HCT116 (cell line): ENCODE results near the gene RCE1. TPM values are rescaled to one million over a fixed set of nuclear protein-coding genes. Genes with fewer than 3 reads are reported as not detected.

Experiments
- ATAC-seq: fragments of 200-7000 bp; cut with Tn5 transposase; 2 replicates; pipeline ENCODE4 v1.9.1; 2020; ENCODE audit warnings: mild to moderate bottlenecking, moderate library complexity
- BruUV-seq: library from RNA; stranded (reverse); fragments of 400-500 nt; replicated peaks from 2 replicates; lab custom pipeline; 2021; lab: Mats Ljungman, UMichigan
- CTCF ChIA-PET: fragments of 300-600 bp; sonication (Branson Sonifier 250); formaldehyde crosslinking; loops from one replicate; lab custom pipeline; 2021; ENCODE audit warnings: antibody characterized with exemption; lab: Charles Lee
- POLR2A ChIA-PET: fragments of 300-600, 350-600 bp; sonication (Branson Sonifier 250); formaldehyde crosslinking; loops from one replicate; lab custom pipeline; 2021; ENCODE audit warnings: antibody characterized with exemption; lab: Charles Lee
- RAD21 ChIA-PET, 2 experiments: fragments of 300-600 bp; sonication (Branson Sonifier 250); formaldehyde crosslinking; loops; one replicate each; lab custom pipeline; 2023; ENCODE audit warnings: low total read pairs in 2 of 2; ENCODE audit not compliant: uncharacterized antibody in 2 of 2, unreplicated experiment in 2 of 2, low non-redundant PET in 1 of 2; lab: Charles Lee
- DNase-seq: peaks from one replicate; pipeline ENCODE4 v3.0.0-alpha.2; 2010; ENCODE audit warnings: low read depth, low spot score
- H2AFZ ChIP-seq: fragments of 200-600 bp; shearing (Covaris generic), sonication (generic); 2 replicates; pipeline ENCODE4 v1.6.1; 2017; ENCODE audit warnings: low read depth, mixed run types, mixed read lengths, antibody characterized with exemption, low read length; ENCODE audit not compliant: poor library complexity, severe bottlenecking
- H3K27ac ChIP-seq: 2 replicates; pipeline ENCODE4 v1.5.1; 2012; ENCODE audit warnings: low read depth, low read length
- H3K27me3 ChIP-seq: fragments of 200-600 bp; sonication (generic); 2 replicates; pipeline ENCODE4 v1.6.1; 2016; ENCODE audit warnings: mixed run types, low read length, mixed read lengths; ENCODE audit not compliant: insufficient read depth
- H3K36me3 ChIP-seq, 2 experiments: fragments of 200-500 bp in 1 of 2; fragments of 200-600 bp in 1 of 2; sonication (Bioruptor generic) in 1 of 2; sonication (generic) in 1 of 2; 2 replicates each; pipeline versions ENCODE4 v1.5.1 to v1.6.1; 2014 to 2016; ENCODE audit warnings: low read length in 2 of 2, inconsistent platforms in 1 of 2, mixed read lengths in 1 of 2, mixed run types in 1 of 2; ENCODE audit not compliant: insufficient read depth in 2 of 2, control insufficient read depth in 1 of 2
- H3K4me1 ChIP-seq, 2 experiments: fragments of 200-600 bp in 1 of 2; sonication (generic) in 1 of 2; 2 replicates each; pipeline versions ENCODE4 v1.5.1 to v1.6.1; 2012 to 2017; ENCODE audit warnings: low read length in 2 of 2, inconsistent platforms in 1 of 2, mild to moderate bottlenecking in 1 of 2, mixed read lengths in 1 of 2, mixed run types in 1 of 2, moderate library complexity in 1 of 2; ENCODE audit not compliant: insufficient read depth in 2 of 2, control insufficient read depth in 1 of 2
- H3K4me2 ChIP-seq: fragments of 200-600 bp; sonication (generic); 2 replicates; pipeline ENCODE4 v1.6.1; 2017; ENCODE audit warnings: mixed run types, low read length, mixed read lengths
- H3K4me3 ChIP-seq, 2 experiments: fragments of 200-600 bp in 1 of 2; sonication (generic) in 1 of 2; replicated peaks in 1 of 2; 2 replicates each; pipeline ENCODE4 v1.5.1; 2011 to 2016; ENCODE audit warnings: low read length in 2 of 2, control low read depth in 1 of 2, low read depth in 1 of 2, mild to moderate bottlenecking in 1 of 2, mixed read lengths in 1 of 2, mixed run types in 1 of 2
- H3K79me2 ChIP-seq: fragments of 200-600 bp; sonication (generic); 2 replicates; pipeline ENCODE4 v1.6.1; 2017; ENCODE audit warnings: mild to moderate bottlenecking, mixed run types, low read length, moderate library complexity, mixed read lengths; ENCODE audit not compliant: insufficient read depth
- H3K9ac ChIP-seq: fragments of 200-600 bp; sonication (generic); 2 replicates; pipeline ENCODE4 v1.6.1; 2016; ENCODE audit warnings: low read length, mixed read lengths
- H3K9me2 ChIP-seq: fragments of 200-600 bp; sonication (generic), shearing (Covaris generic); 2 replicates; pipeline ENCODE4 v1.6.1; 2017; ENCODE audit warnings: mixed run types, mild to moderate bottlenecking, moderate library complexity; ENCODE audit not compliant: insufficient read depth
- H3K9me3 ChIP-seq, 2 experiments: fragments of 200-500 bp in 1 of 2; fragments of 200-600 bp in 1 of 2; sonication (Bioruptor generic) in 1 of 2; sonication (generic) in 1 of 2; 2 replicates each; pipeline ENCODE4 v1.6.1; 2014 to 2017; ENCODE audit warnings: low read length in 2 of 2, mixed read lengths in 2 of 2, inconsistent platforms in 1 of 2, low read depth in 1 of 2, mild to moderate bottlenecking in 1 of 2, mixed run types in 1 of 2, moderate library complexity in 1 of 2; ENCODE audit not compliant: control insufficient read depth in 1 of 2, insufficient read depth in 1 of 2
- H4K20me1 ChIP-seq: fragments of 200-600 bp; sonication (generic), shearing (Covaris generic); 2 replicates; pipeline ENCODE4 v1.6.1; 2017; ENCODE audit warnings: mixed run types, mild to moderate bottlenecking, moderate library complexity; ENCODE audit not compliant: insufficient read depth
- CBX3 ChIP-seq: IDR thresholded peaks from 2 replicates; pipeline ENCODE4 v1.6.1; 2012; ENCODE audit warnings: low read depth
- CEBPB ChIP-seq: IDR thresholded peaks from 2 replicates; pipeline ENCODE4 v1.6.1; 2012; ENCODE audit warnings: low read depth
- CTCF ChIP-seq, 3 experiments: fragments of 200-600 bp in 1 of 3; sonication (generic) in 1 of 3; IDR thresholded peaks in 2 of 3; conservative IDR thresholded peaks in 1 of 3; 2 replicates each; pipeline ENCODE4 v1.5.1; 2012 to 2017; ENCODE audit warnings: low read depth in 2 of 3, low read length in 2 of 3, antibody characterized with exemption in 1 of 3, borderline replicate concordance in 1 of 3, control low read depth in 1 of 3, mild to moderate bottlenecking in 1 of 3, mixed read lengths in 1 of 3, mixed run types in 1 of 3, moderate library complexity in 1 of 3; ENCODE audit not compliant: insufficient read depth in 1 of 3
- ELF1 ChIP-seq: IDR thresholded peaks from 2 replicates; pipeline ENCODE4 v1.6.1; 2012; ENCODE audit warnings: low read depth, borderline replicate concordance
- FOSL1 ChIP-seq: IDR thresholded peaks from 2 replicates; pipeline ENCODE4 v1.6.1; 2012; ENCODE audit warnings: low read depth
- JUND ChIP-seq: IDR thresholded peaks from 2 replicates; pipeline ENCODE4 v1.6.1; 2012
- POLR2A ChIP-seq: IDR thresholded peaks from 2 replicates; pipeline ENCODE4 v1.7.0; 2011; ENCODE audit warnings: borderline replicate concordance; ENCODE audit not compliant: insufficient read depth, insufficient read length; ENCODE audit errors: extremely low read depth
- POLR2AphosphoS5 ChIP-seq: IDR thresholded peaks from 2 replicates; pipeline ENCODE4 v1.6.1; 2011; ENCODE audit warnings: mild to moderate bottlenecking, low read depth, low read length, moderate library complexity
- RAD21 ChIP-seq: IDR thresholded peaks from 2 replicates; pipeline ENCODE4 v1.6.1; 2012; ENCODE audit warnings: low read depth, mild to moderate bottlenecking
- REST ChIP-seq: IDR thresholded peaks from 2 replicates; pipeline ENCODE4 v1.6.1; 2012; ENCODE audit warnings: low read depth
- SIN3A ChIP-seq: IDR thresholded peaks from 2 replicates; pipeline ENCODE4 v1.6.1; 2012; ENCODE audit warnings: low read depth
- SP1 ChIP-seq: IDR thresholded peaks from 2 replicates; pipeline ENCODE4 v1.6.1; 2012; ENCODE audit warnings: low read depth
- SRF ChIP-seq: IDR thresholded peaks from 2 replicates; pipeline ENCODE4 v1.6.1; 2012; ENCODE audit warnings: low read depth
- YY1 ChIP-seq: IDR thresholded peaks from 2 replicates; pipeline ENCODE4 v1.6.1; 2011; ENCODE audit warnings: low read length, low read depth, moderate library complexity, mild to moderate bottlenecking; ENCODE audit not compliant: insufficient replicate concordance; ENCODE audit errors: extremely low read depth
- ZFX ChIP-seq: fragments of 450-650 bp; IDR thresholded peaks from 2 replicates; pipeline ENCODE4 v1.6.1; 2017
- ZNF274 ChIP-seq: fragments of 200-500 bp; sonication (Bioruptor generic); IDR thresholded peaks from 2 replicates; pipeline ENCODE4 v1.6.1; 2014; ENCODE audit warnings: mild to moderate bottlenecking, low read depth, low read length, inconsistent platforms
- intact Hi-C: fragments of 100-400 bp; cut with micrococcal nuclease; formaldehyde crosslinking; loops from 2 replicates; pipeline ENCODE4 v1.10.0; 2022
- total RNA-seq: library from RNA; stranded (reverse); gene quantifications from one replicate; pipeline ENCODE4 v1.2.1, GENCODE V29; 2021; ENCODE audit not compliant: unreplicated experiment
- TF ChIP-seq, protein P1 (sequence below): IDR thresholded peaks from 2 replicates; pipeline ENCODE4 v1.6.1; 2012

Gene RCE1
- total RNA-seq, 1 experiment from 2014 or later, result 35.3 TPM

DNA sequence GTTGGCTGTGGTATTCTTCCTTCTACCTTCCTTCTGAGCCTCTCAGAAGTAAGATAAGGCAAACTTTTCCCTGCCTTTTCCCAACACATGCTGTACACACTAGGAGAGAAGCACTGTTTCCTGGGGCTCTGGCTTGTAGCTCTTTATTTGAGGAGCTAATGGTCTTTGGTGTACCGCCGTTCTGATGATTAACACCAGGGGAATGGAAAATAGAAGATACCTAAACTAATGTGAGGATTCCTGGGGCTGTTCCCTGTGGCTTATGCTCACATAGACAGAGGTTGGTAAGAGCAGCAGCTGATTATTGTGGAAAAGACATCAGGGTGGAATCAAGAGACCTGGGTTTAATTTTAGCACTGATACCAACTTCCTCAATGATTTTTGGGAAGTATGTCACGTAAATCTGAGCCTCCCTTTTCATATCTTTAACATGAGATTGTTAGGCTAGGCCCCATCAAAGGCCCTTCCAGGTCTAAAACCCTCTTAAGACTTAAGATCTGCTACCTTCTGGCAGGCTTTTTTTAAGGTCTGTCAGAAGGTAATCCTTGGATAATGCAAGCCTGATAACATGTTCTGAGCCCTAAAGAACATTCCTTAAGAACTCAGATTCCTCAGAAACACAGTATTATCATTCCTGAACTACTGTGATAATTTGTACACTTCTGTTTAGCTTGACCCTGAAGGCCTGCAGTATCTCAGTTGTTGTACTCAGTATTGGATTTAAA is 24.8 kb upstream of the RCE1 start (continued):
- TF ChIP-seq SRF (no peak), CEBPB (no peak), ZNF274 (no peak), ELF1 (no peak), JUND (no peak), REST (no peak), POLR2AphosphoS5 (no peak)

DNA sequence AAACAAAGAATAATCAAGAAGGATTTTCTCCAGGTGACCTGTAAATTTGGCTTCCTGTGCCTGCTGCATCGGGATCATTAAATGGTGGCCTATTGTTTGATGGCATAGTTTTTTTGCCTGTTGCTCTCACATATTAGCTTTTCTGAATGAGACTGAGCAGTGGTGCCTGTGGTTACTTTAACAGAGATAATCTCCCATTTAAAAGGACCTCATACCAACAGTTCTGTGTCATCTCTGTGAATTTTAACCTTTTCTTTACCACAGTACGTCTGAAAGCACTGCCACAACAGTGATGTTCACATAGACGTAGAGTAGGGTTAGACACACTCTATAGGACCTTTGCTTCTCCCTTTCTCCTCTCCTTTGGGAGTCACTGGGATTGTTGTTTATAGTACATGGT is 22.9 kb upstream of the RCE1 start:
- no peaks in the 10 kb centered on the region for H3K36me3 ChIP-seq
- H2AFZ ChIP-seq, result no peak overlapping the region
- no peak overlapping the region for H3K27ac ChIP-seq
- H3K4me1 ChIP-seq, result peaks cover 0 to 6% of the 10 kb centered on the region in 2 experiments; a peak in 2 of 4 replicates
- H3K79me2 ChIP-seq, result no peaks in the 10 kb centered on the region
- ChIA-PET RAD21 (no interaction called here), CTCF (no interaction called here), POLR2A (no interaction called here)
- H3K9me3 ChIP-seq, result no peaks in the 10 kb centered on the region
- H3K4me2 ChIP-seq, result no peak overlapping the region
- DNase-seq (no peak), ATAC-seq (no peak)
- H3K9ac ChIP-seq, result no peak overlapping the region
- no peaks in the 10 kb centered on the region for H3K9me2 ChIP-seq
- no TSS peak for BruUV-seq
- H4K20me1 ChIP-seq, result no peaks in the 10 kb centered on the region
- no peaks in the 10 kb centered on the region for H3K27me3 ChIP-seq
- intact Hi-C loops, result no loop called here
- H3K4me3 ChIP-seq, result no peak overlapping the region
- no peak for TF ChIP-seq REST
- TF ChIP-seq JUND, result no peak
- TF ChIP-seq ZFX, result no peak
- no peak for TF ChIP-seq CBX3
- no peak for TF ChIP-seq SP1
- TF ChIP-seq POLR2A, result no peak
- no peak for TF ChIP-seq ZNF274
- TF ChIP-seq POLR2AphosphoS5, result no peak
- TF ChIP-seq, protein P1, sequence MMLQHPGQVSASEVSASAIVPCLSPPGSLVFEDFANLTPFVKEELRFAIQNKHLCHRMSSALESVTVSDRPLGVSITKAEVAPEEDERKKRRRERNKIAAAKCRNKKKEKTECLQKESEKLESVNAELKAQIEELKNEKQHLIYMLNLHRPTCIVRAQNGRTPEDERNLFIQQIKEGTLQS, result no peak
- no peak for TF ChIP-seq SIN3A
- no peak for TF ChIP-seq CTCF (IDR thresholded peaks at IDR 0.05 in 2 of 3, conservative IDR thresholded peaks at IDR 0.05 in 1 of 3; ENCODE audit: borderline replicate concordance in 1 of 3, insufficient read depth in 1 of 3, low read depth in 2 of 3, low read length in 2 of 3)
- TF ChIP-seq RAD21, result no peak
- TF ChIP-seq YY1, result no peak
- TF ChIP-seq FOSL1, result no peak
